MCF 10A (cell line): Measurements from ENCODE around the gene RFX5. TPM values are rescaled to one million over a fixed set of nuclear protein-coding genes. Genes with fewer than 3 reads are reported as not detected.

Experiments used
- BruUV-seq: library from RNA; stranded (reverse); fragments of 400-500 nt; replicated peaks from 2 replicates; lab custom pipeline; 2021; lab: Mats Ljungman, UMichigan
- CTCF ChIA-PET: fragments of 300-600 bp; sonication (Branson Sonifier 250); formaldehyde crosslinking; extraction: SDS; loops from one replicate; lab custom pipeline; 2021; ENCODE audit warnings: antibody characterized with exemption, inconsistent platforms; lab: Yijun Ruan, JAX
- POLR2A ChIA-PET: fragments of 300-600, 350-650 bp; sonication (Branson Sonifier 250); formaldehyde crosslinking; extraction: SDS; loops from one replicate; lab custom pipeline; 2020; ENCODE audit warnings: antibody characterized with exemption, inconsistent platforms; lab: Yijun Ruan, JAX
- DNase-seq: peaks from one replicate; pipeline ENCODE4 v3.0.0-alpha.2; 2018; ENCODE audit not compliant: unreplicated experiment
- H3K27ac Mint-ChIP-seq: one replicate; pipeline ENCODE4 v1.8.0; 2022; ENCODE audit warnings: mild to moderate bottlenecking, low read depth, mixed read lengths; ENCODE audit not compliant: unreplicated experiment
- H3K27me3 Mint-ChIP-seq: one replicate; pipeline ENCODE4 v1.8.0; 2022; ENCODE audit warnings: mixed read lengths; ENCODE audit not compliant: insufficient read depth, unreplicated experiment
- H3K36me3 Mint-ChIP-seq: one replicate; pipeline ENCODE4 v1.8.0; 2022; ENCODE audit warnings: mild to moderate bottlenecking, moderate library complexity, mixed read lengths; ENCODE audit not compliant: insufficient read depth, unreplicated experiment
- H3K4me1 Mint-ChIP-seq: one replicate; pipeline ENCODE4 v1.8.0; 2022; ENCODE audit warnings: mixed read lengths; ENCODE audit not compliant: insufficient read depth, unreplicated experiment
- H3K4me3 Mint-ChIP-seq: one replicate; pipeline ENCODE4 v1.8.0; 2022; ENCODE audit warnings: mild to moderate bottlenecking, moderate library complexity, mixed read lengths; ENCODE audit not compliant: unreplicated experiment
- H3K9me3 Mint-ChIP-seq: one replicate; pipeline ENCODE4 v1.8.0; 2022; ENCODE audit warnings: mixed read lengths; ENCODE audit not compliant: unreplicated experiment
- CTCF ChIP-seq: fragments of 200-600 bp; IDR thresholded peaks from one replicate; pipeline ENCODE4 v1.8.0; 2022; ENCODE audit warnings: antibody characterized with exemption, mild to moderate bottlenecking; ENCODE audit not compliant: unreplicated experiment
- intact Hi-C: fragments of 100-400 bp; cut with micrococcal nuclease; formaldehyde crosslinking; loops from 2 replicates; pipeline ENCODE4 v1.14.1; 2022
- total RNA-seq: library from RNA; stranded (reverse); gene quantifications from 2 replicates; pipeline ENCODE4 v1.2.3, GENCODE V29; 2022

RFX5 gene
- total RNA-seq, 1 experiment from 2014 or later, result 26.5 TPM

- POLR2A ChIA-PET, result interaction anchor here (0.6 to 4.5 kb wide), 19 partner anchors 8 to 806 kb away, joined by 3 to 60 read pairs (median 5); partner anchors contain the start of genes CGN, MRPL9, PI4KB and PSMB4
- H3K27ac Mint-ChIP-seq, result peak overlapping the region; percentile 13
- H3K27me3 Mint-ChIP-seq, result peaks cover 13% of the 10 kb centered on the region
- H3K9me3 Mint-ChIP-seq, result no peaks in the 10 kb centered on the region
- DNase-seq, result no peak
- no peaks in the 10 kb centered on the region for H3K36me3 Mint-ChIP-seq
- peaks cover 25% of the 10 kb centered on the region for H3K4me1 Mint-ChIP-seq
- H3K4me3 Mint-ChIP-seq, result peak overlapping the region; percentile 69
- BruUV-seq, result no TSS peak
- CTCF ChIA-PET, result interaction anchor here (0.6 to 4.4 kb wide), 2 partner anchors 32 to 177 kb away, joined by 4 to 28 read pairs; no protein-coding TSS in a partner anchor
- TF ChIP-seq CTCF, result no peak
- intact Hi-C loops, result loop anchor here (2.0 kb wide), 1 partner anchor 26 kb away; the partner anchor contains the start of gene RFX5
Measured at GRCh38 chr1:151373196-151373595, 26.1 kb upstream of the RFX5 start.

GRCh38 chr1:151372058-151372934 lies 25.2 kb upstream of the RFX5 start, which contains the start of gene SELENBP1:
TSS of gene SELENBP1 (minus strand) at chr1:151372705. CDS start at chr1:151372641, 64 bp downstream.
- ChIA-PET CTCF (interaction anchor here (0.6 to 4.4 kb wide), 11 partner anchors 8 to 505 kb away, joined by 3 to 28 read pairs (median 4); partner anchors contain the start of gene PSMB4), POLR2A (interaction anchor here (0.5 to 4.5 kb wide), 46 partner anchors 8 to 1103 kb away, joined by 3 to 60 read pairs (median 4); partner anchors contain the start of genes APH1A, CGN, MRPL9 and PI4KB)
- DNase-seq, result peak; percentile 94
- Mint-ChIP-seq H3K27ac (peak within 1 kb of the TSS; percentile 13), H3K36me3 (no peaks in the 10 kb centered on the region), H3K4me3 (peak within 1 kb of the TSS; percentile 69), H3K9me3 (no peaks in the 10 kb centered on the region), H3K27me3 (peaks cover 7% of the 10 kb centered on the region), H3K4me1 (peaks cover 25% of the 10 kb centered on the region)
- intact Hi-C loops, result loop anchor here (2.0 kb wide), 1 partner anchor 25 kb away; the partner anchor contains the start of gene RFX5
- BruUV-seq, result TSS peak; percentile 63
- TF ChIP-seq CTCF, result no peak

- no peak for TF ChIP-seq CTCF
- BruUV-seq, result no TSS peak
- DNase-seq, result peak; percentile 91
- no peaks in the 10 kb centered on the region for H3K9me3 Mint-ChIP-seq
- H3K36me3 Mint-ChIP-seq, result no peaks in the 10 kb centered on the region
- peak overlapping the region; percentile 4 for H3K27ac Mint-ChIP-seq
- peaks cover 25% of the 10 kb centered on the region for H3K4me1 Mint-ChIP-seq
- intact Hi-C loops, result loop anchor here (2.0 kb wide), 1 partner anchor 25 kb away; the partner anchor contains the start of gene RFX5
- ChIA-PET CTCF (interaction anchor here (0.7 to 4.4 kb wide), 12 partner anchors 9 to 506 kb away, joined by 3 to 28 read pairs (median 4); partner anchors contain the start of gene PSMB4), POLR2A (interaction anchor here (0.5 to 4.5 kb wide), 40 partner anchors 7 to 1103 kb away, joined by 3 to 60 read pairs (median 4); partner anchors contain the start of genes APH1A, CGN, MRPL9 and PI4KB)
- H3K4me3 Mint-ChIP-seq, result peak overlapping the region; percentile 69
- no peaks in the 10 kb centered on the region for H3K27me3 Mint-ChIP-seq
Measured at GRCh38 chr1:151371370-151372057, 24.5 kb upstream of the RFX5 start.
